H9 (cell line): ENCODE data around the gene SENP2. TPM values are rescaled to one million over a fixed set of nuclear protein-coding genes. Genes with fewer than 3 reads are reported as not detected.

Experiments
- DNase-seq: peaks from one replicate; pipeline ENCODE4 v3.0.0-alpha.2; 2017
- H2AFZ ChIP-seq: one replicate; pipeline ENCODE4 v1.6.1; 2013; ENCODE audit warnings: mild to moderate bottlenecking, low read length, control low read depth, moderate library complexity
- H2AK5ac ChIP-seq: 2 replicates; pipeline ENCODE4 v1.6.1; 2013; ENCODE audit warnings: low read length, control low read depth, mixed read lengths; ENCODE audit not compliant: insufficient read length
- H2BK120ac ChIP-seq: one replicate; pipeline ENCODE4 v1.6.1; 2013; ENCODE audit warnings: low read depth, mild to moderate bottlenecking, low read length, control low read depth, inconsistent platforms; ENCODE audit not compliant: poor library complexity, severe bottlenecking
- H2BK12ac ChIP-seq: 2 replicates; pipeline ENCODE4 v1.6.1; 2013; ENCODE audit warnings: low read length, control low read depth, mixed read lengths, low read depth; ENCODE audit not compliant: insufficient read length
- H2BK15ac ChIP-seq: 2 replicates; pipeline ENCODE4 v1.6.1; 2013; ENCODE audit warnings: low read depth, low read length, control low read depth
- H2BK20ac ChIP-seq: one replicate; pipeline ENCODE4 v1.6.1; 2013; ENCODE audit warnings: low read depth, mild to moderate bottlenecking, low read length, control low read depth, inconsistent platforms; ENCODE audit not compliant: poor library complexity, severe bottlenecking
- H2BK5ac ChIP-seq: 2 replicates; pipeline ENCODE4 v1.6.1; 2013; ENCODE audit warnings: low read length, control low read depth, mixed read lengths; ENCODE audit not compliant: insufficient read length
- H3K14ac ChIP-seq: 2 replicates; pipeline ENCODE4 v1.6.1; 2013; ENCODE audit warnings: low read length, control low read depth; ENCODE audit not compliant: insufficient read depth
- H3K18ac ChIP-seq: 2 replicates; pipeline ENCODE4 v1.6.1; 2013; ENCODE audit warnings: low read depth, mild to moderate bottlenecking, mixed read lengths, low read length, control low read depth; ENCODE audit not compliant: insufficient read length
- H3K23ac ChIP-seq: 2 replicates; pipeline ENCODE4 v1.6.1; 2013; ENCODE audit warnings: low read length, control low read depth, mixed read lengths, low read depth; ENCODE audit not compliant: insufficient read length
- H3K23me2 ChIP-seq: 2 replicates; pipeline ENCODE4 v1.6.1; 2013; ENCODE audit warnings: low read depth, mild to moderate bottlenecking, mixed read lengths, low read length, control low read depth; ENCODE audit not compliant: insufficient read length, poor library complexity, severe bottlenecking
- H3K27ac ChIP-seq: 2 replicates; pipeline ENCODE4 v1.5.1; 2013; ENCODE audit warnings: low read length, control low read depth, mixed read lengths, low read depth; ENCODE audit not compliant: insufficient read length
- H3K27me3 ChIP-seq: 2 replicates; pipeline ENCODE4 v1.6.1; 2013; ENCODE audit warnings: low read length, control low read depth, inconsistent platforms; ENCODE audit not compliant: insufficient read depth
- H3K4ac ChIP-seq: 2 replicates; pipeline ENCODE4 v1.6.1; 2013; ENCODE audit warnings: low read depth, mild to moderate bottlenecking, control low read depth, inconsistent platforms, low read length, moderate library complexity
- H3K4me1 ChIP-seq: 2 replicates; pipeline ENCODE4 v1.6.1; 2013; ENCODE audit warnings: low read length, control low read depth, inconsistent platforms; ENCODE audit not compliant: insufficient read depth
- H3K4me2 ChIP-seq: 2 replicates; pipeline ENCODE4 v1.6.1; 2013; ENCODE audit warnings: low read length, control low read depth, mixed read lengths; ENCODE audit not compliant: insufficient read length, insufficient read depth
- H3K56ac ChIP-seq: 2 replicates; pipeline ENCODE4 v1.6.1; 2013; ENCODE audit warnings: low read depth, mild to moderate bottlenecking, mixed read lengths, low read length, control low read depth; ENCODE audit not compliant: insufficient read length
- H3K79me1 ChIP-seq: 2 replicates; pipeline ENCODE4 v1.6.1; 2013; ENCODE audit warnings: low read depth, mild to moderate bottlenecking, moderate library complexity, low read length, control low read depth, inconsistent platforms; ENCODE audit not compliant: insufficient read depth, poor library complexity, severe bottlenecking
- H3K79me2 ChIP-seq: 2 replicates; pipeline ENCODE4 v1.6.1; 2013; ENCODE audit warnings: low read length, control low read depth, inconsistent platforms; ENCODE audit not compliant: insufficient read depth
- H3K9ac ChIP-seq: 2 replicates; pipeline ENCODE4 v1.6.1; 2013; ENCODE audit warnings: low read length, control low read depth, mixed read lengths; ENCODE audit not compliant: insufficient read length; ENCODE audit errors: extremely low read depth
- H3K9me3 ChIP-seq: one replicate; pipeline ENCODE4 v1.6.1; 2013; ENCODE audit warnings: low read depth, low read length, inconsistent platforms; ENCODE audit not compliant: control insufficient read depth
- H3T11ph ChIP-seq: one replicate; pipeline ENCODE4 v1.6.1; 2013; ENCODE audit warnings: mild to moderate bottlenecking, low read length, control low read depth, inconsistent platforms
- H4K20me1 ChIP-seq: one replicate; pipeline ENCODE4 v1.6.1; 2013; ENCODE audit not compliant: control insufficient read depth, insufficient read length, insufficient read depth
- H4K5ac ChIP-seq: 2 replicates; pipeline ENCODE4 v1.6.1; 2013; ENCODE audit warnings: low read depth, mild to moderate bottlenecking, mixed read lengths, low read length, control low read depth; ENCODE audit not compliant: insufficient read length
- H4K8ac ChIP-seq: replicated peaks from 2 replicates; pipeline ENCODE4 v1.6.1; 2013; ENCODE audit warnings: low read length, control low read depth, mixed read lengths, low read depth; ENCODE audit not compliant: insufficient read length
- H4K91ac ChIP-seq: 2 replicates; pipeline ENCODE4 v1.6.1; 2013; ENCODE audit warnings: low read depth, mild to moderate bottlenecking, moderate library complexity, mixed read lengths, low read length, control low read depth; ENCODE audit not compliant: insufficient read length
- H3K27ac Mint-ChIP-seq, 3 experiments: 2 replicates in 2 of 3; 3 replicates in 1 of 3; pipeline ENCODE4 v1.8.0; 2020 to 2021; ENCODE audit warnings: mixed read lengths in 3 of 3, mild to moderate bottlenecking in 1 of 3, moderate library complexity in 1 of 3
- H3K27me3 Mint-ChIP-seq: 2 replicates; pipeline ENCODE4 v1.8.0; 2021; ENCODE audit warnings: low read depth, mild to moderate bottlenecking, moderate library complexity, mixed read lengths
- H3K36me3 Mint-ChIP-seq, 3 experiments: 2 replicates in 2 of 3; 3 replicates in 1 of 3; pipeline ENCODE4 v1.8.0; 2020 to 2021; ENCODE audit warnings: low read depth in 3 of 3, mixed read lengths in 3 of 3; ENCODE audit not compliant: insufficient read depth in 1 of 3
- H3K4me1 Mint-ChIP-seq, 2 experiments: 2 replicates each; pipeline ENCODE4 v1.8.0; 2020; ENCODE audit warnings: mixed read lengths in 2 of 2
- H3K4me3 Mint-ChIP-seq, 2 experiments: 2 replicates in 1 of 2; 3 replicates in 1 of 2; pipeline ENCODE4 v1.8.0; 2020 to 2021; ENCODE audit warnings: mild to moderate bottlenecking in 2 of 2, mixed read lengths in 2 of 2, moderate library complexity in 1 of 2
- H3K9me3 Mint-ChIP-seq, 2 experiments: 2 replicates in 1 of 2; 3 replicates in 1 of 2; pipeline ENCODE4 v1.8.0; 2020; ENCODE audit warnings: mild to moderate bottlenecking in 2 of 2, mixed read lengths in 2 of 2, moderate library complexity in 1 of 2
- WGBS: extraction: QIAGEN DNeasy Blood & Tissue Kit; methylation state at CpG from one replicate; pipeline ENCODE4 v1.1.7; 2013; ENCODE audit warnings: missing lambda C conversion rate, low lambda C conversion rate, mixed read lengths; ENCODE audit not compliant: insufficient read length; ENCODE audit errors: extremely low coverage; 5-methylcytosine and 5-hydroxymethylcytosine counted together
- total RNA-seq: library from RNA; stranded (reverse); gene quantifications from 2 replicates; pipeline ENCODE4 v1.2.1, GENCODE V29; 2021
- TF ChIP-seq, protein P1 (sequence below): fragments of 200-600 bp; sonication (generic); conservative IDR thresholded peaks from 3 replicates; pipeline ENCODE4 v1.8.0; 2021; ENCODE audit warnings: antibody characterized with exemption, mild to moderate bottlenecking

Gene SENP2
- total RNA-seq, 1 experiment from 2014 or later, result 90.1 TPM

DNA sequence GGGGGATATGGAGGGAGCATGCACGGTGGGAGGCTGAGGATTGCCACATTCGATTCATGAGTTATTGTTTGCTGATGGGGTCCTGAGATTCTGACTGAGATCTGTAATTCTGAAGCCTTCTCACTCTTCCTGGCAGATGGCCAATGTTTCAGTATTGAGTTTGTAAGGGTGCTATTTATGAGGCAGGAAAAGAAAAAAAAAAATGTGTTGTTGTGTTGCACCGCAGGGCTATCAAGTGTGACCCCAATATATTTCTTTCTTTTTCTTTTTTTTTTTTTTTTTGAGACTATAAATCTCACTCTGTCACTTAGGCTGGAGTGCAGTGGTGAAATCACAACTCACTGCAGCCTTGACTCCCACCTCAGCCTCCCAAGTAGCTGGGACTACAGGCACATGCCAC is 3.2 kb upstream of the SENP2 start:
- Histone ChIP-seq H3K23me2 (peaks cover 10% of the 10 kb centered on the region), H2BK5ac (no peak overlapping the region), H4K91ac (no peak overlapping the region), H3K27ac (peak overlapping the region; percentile 79), H2BK12ac (no peak overlapping the region), H3K9me3 (no peaks in the 10 kb centered on the region), H2AK5ac (no peak overlapping the region), H2BK120ac (no peak overlapping the region), H3K4me2 (peak overlapping the region; percentile 78), H4K8ac (no peak overlapping the region), H3K14ac (no peak overlapping the region), H3K18ac (no peak overlapping the region), H3T11ph (no peak overlapping the region), H3K79me2 (peaks cover 20% of the 10 kb centered on the region), H3K9ac (peak overlapping the region; percentile 63), H2BK15ac (no peak overlapping the region), H4K20me1 (no peaks in the 10 kb centered on the region), H2BK20ac (no peak overlapping the region), H3K56ac (peak overlapping the region; percentile 5), H3K23ac (no peak overlapping the region), H3K4ac (no peak overlapping the region), H3K27me3 (no peaks in the 10 kb centered on the region), H2AFZ (no peak overlapping the region), H3K4me1 (peaks cover 5% of the 10 kb centered on the region), H4K5ac (peak overlapping the region; percentile 13), H3K79me1 (peaks cover 5% of the 10 kb centered on the region)
- Mint-ChIP-seq H3K4me1 (peaks cover 28 to 46% of the 10 kb centered on the region in 2 experiments), H3K4me3 (peak overlapping the region; percentile 86 to 94), H3K36me3 (peaks cover 0 to 5% (median 4%) of the 10 kb centered on the region in 3 experiments; a peak in 4 of 7 replicates), H3K27me3 (no peaks in the 10 kb centered on the region; the same call in 1 of the 2 replicates), H3K27ac (peak overlapping the region; percentile 97 to 99 (median 97)), H3K9me3 (peaks cover 0 to 2% of the 10 kb centered on the region in 2 experiments; a peak in 1 of 5 replicates)
- TF ChIP-seq, protein P1, sequence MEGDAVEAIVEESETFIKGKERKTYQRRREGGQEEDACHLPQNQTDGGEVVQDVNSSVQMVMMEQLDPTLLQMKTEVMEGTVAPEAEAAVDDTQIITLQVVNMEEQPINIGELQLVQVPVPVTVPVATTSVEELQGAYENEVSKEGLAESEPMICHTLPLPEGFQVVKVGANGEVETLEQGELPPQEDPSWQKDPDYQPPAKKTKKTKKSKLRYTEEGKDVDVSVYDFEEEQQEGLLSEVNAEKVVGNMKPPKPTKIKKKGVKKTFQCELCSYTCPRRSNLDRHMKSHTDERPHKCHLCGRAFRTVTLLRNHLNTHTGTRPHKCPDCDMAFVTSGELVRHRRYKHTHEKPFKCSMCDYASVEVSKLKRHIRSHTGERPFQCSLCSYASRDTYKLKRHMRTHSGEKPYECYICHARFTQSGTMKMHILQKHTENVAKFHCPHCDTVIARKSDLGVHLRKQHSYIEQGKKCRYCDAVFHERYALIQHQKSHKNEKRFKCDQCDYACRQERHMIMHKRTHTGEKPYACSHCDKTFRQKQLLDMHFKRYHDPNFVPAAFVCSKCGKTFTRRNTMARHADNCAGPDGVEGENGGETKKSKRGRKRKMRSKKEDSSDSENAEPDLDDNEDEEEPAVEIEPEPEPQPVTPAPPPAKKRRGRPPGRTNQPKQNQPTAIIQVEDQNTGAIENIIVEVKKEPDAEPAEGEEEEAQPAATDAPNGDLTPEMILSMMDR, result no peak
- WGBS, result no CpG with 5 or more reads among the region's 3 CpGs
- DNase-seq, result no peak
